DOHH2 (cell line): Measurements from ENCODE around the gene CZIB.

ENCODE experiments used
- H3F3A ChIP-seq: fragments of 200-600 bp; sonication (generic), shearing (Covaris generic); 2 replicates; pipeline ENCODE4 v1.6.0; 2016; ENCODE audit warnings: antibody characterized with exemption, mild to moderate bottlenecking; ENCODE audit not compliant: control insufficient read depth, insufficient read depth
- H3K27ac ChIP-seq: fragments of 200-600 bp; sonication (generic); 2 replicates; pipeline ENCODE4 v1.5.1; 2014; ENCODE audit warnings: low read depth, mild to moderate bottlenecking, low read length, moderate library complexity
- H3K27me3 ChIP-seq: fragments of 200-600 bp; sonication (generic); 2 replicates; pipeline ENCODE4 v1.6.1; 2014; ENCODE audit warnings: mild to moderate bottlenecking, low read length, mixed read lengths; ENCODE audit not compliant: control insufficient read depth
- H3K36me3 ChIP-seq: fragments of 200-600 bp; sonication (generic); 2 replicates; pipeline ENCODE4 v1.6.1; 2014; ENCODE audit warnings: mild to moderate bottlenecking, low read length, moderate library complexity, mixed read lengths; ENCODE audit not compliant: control insufficient read depth
- H3K4me1 ChIP-seq: fragments of 200-600 bp; sonication (generic); 2 replicates; pipeline ENCODE4 v1.6.1; 2014; ENCODE audit warnings: mild to moderate bottlenecking, low read length, mixed read lengths; ENCODE audit not compliant: control insufficient read depth
- H3K4me2 ChIP-seq: fragments of 200-600 bp; sonication (generic); 2 replicates; pipeline ENCODE4 v1.6.0; 2014; ENCODE audit warnings: mild to moderate bottlenecking, low read length, moderate library complexity
- H3K4me3 ChIP-seq: fragments of 200-600 bp; sonication (generic); 2 replicates; pipeline ENCODE4 v1.5.1; 2014; ENCODE audit warnings: mild to moderate bottlenecking, low read length, mixed read lengths
- H3K79me2 ChIP-seq: fragments of 200-600 bp; sonication (generic); 2 replicates; pipeline ENCODE4 v1.6.1; 2014; ENCODE audit warnings: mild to moderate bottlenecking, low read length, mixed read lengths; ENCODE audit not compliant: control insufficient read depth
- H3K9me2 ChIP-seq: fragments of 200-600 bp; sonication (generic); replicated peaks from 2 replicates; pipeline ENCODE4 v1.6.1; 2014; ENCODE audit warnings: mild to moderate bottlenecking, low read length, mixed read lengths; ENCODE audit not compliant: control insufficient read depth
- H3K9me3 ChIP-seq: fragments of 200-600 bp; sonication (generic); 2 replicates; pipeline ENCODE4 v1.6.1; 2014; ENCODE audit warnings: antibody characterized with exemption, low read length, mixed read lengths; ENCODE audit not compliant: control insufficient read depth, insufficient read depth
- H4K20me1 ChIP-seq: fragments of 200-600 bp; sonication (generic); 2 replicates; pipeline ENCODE4 v1.6.0; 2014; ENCODE audit warnings: low read depth, mild to moderate bottlenecking, antibody characterized with exemption, low read length, moderate library complexity; ENCODE audit not compliant: control insufficient read depth, insufficient read depth
- EZH2phosphoT487 ChIP-seq: fragments of 200-600 bp; sonication (generic); IDR thresholded peaks from 2 replicates; pipeline ENCODE4 v1.6.1; 2017; ENCODE audit warnings: borderline replicate concordance, mild to moderate bottlenecking, antibody characterized with exemption, low read length, moderate library complexity, mixed read lengths
- TF ChIP-seq, protein P1 (sequence below): fragments of 200-600 bp; sonication (generic); IDR thresholded peaks from one replicate; pipeline ENCODE4 v1.5.1; 2014; ENCODE audit warnings: antibody characterized with exemption, mild to moderate bottlenecking, low read depth, low read length; ENCODE audit not compliant: poor library complexity, severe bottlenecking

Gene CZIB

DNA sequence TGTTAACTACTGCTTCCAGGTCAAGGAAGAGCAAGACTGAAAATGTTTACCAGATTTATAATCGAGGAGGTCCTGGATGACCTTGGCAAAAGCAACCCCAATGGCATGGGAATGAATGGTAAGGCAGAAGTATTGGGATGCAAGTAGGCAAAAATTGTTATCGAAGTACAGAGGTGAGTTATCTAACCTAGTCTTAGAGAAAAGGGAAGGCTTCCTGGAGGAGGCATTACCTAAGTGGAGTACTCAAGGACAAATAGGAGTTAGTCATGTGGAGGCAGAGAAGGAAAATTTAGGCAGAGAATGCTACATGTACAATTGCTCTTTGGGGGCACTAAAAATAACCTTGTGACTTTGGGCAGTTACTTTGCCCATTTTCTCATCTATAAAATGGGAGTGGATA lies 21.4 kb upstream of the CZIB start:
- no peak for TF ChIP-seq EZH2phosphoT487
- TF ChIP-seq, protein P1, sequence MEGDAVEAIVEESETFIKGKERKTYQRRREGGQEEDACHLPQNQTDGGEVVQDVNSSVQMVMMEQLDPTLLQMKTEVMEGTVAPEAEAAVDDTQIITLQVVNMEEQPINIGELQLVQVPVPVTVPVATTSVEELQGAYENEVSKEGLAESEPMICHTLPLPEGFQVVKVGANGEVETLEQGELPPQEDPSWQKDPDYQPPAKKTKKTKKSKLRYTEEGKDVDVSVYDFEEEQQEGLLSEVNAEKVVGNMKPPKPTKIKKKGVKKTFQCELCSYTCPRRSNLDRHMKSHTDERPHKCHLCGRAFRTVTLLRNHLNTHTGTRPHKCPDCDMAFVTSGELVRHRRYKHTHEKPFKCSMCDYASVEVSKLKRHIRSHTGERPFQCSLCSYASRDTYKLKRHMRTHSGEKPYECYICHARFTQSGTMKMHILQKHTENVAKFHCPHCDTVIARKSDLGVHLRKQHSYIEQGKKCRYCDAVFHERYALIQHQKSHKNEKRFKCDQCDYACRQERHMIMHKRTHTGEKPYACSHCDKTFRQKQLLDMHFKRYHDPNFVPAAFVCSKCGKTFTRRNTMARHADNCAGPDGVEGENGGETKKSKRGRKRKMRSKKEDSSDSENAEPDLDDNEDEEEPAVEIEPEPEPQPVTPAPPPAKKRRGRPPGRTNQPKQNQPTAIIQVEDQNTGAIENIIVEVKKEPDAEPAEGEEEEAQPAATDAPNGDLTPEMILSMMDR, result no peak
- peaks cover 19% of the 10 kb centered on the region for H3K79me2 ChIP-seq
- H3F3A ChIP-seq, result peaks cover 14% of the 10 kb centered on the region
- peaks cover 6% of the 10 kb centered on the region; the same call in 1 of the 2 replicates for H4K20me1 ChIP-seq
- H3K36me3 ChIP-seq, result peaks cover 33% of the 10 kb centered on the region
- peaks cover 28% of the 10 kb centered on the region for H3K4me1 ChIP-seq
- no peak overlapping the region for H3K27ac ChIP-seq
- no peaks in the 10 kb centered on the region for H3K27me3 ChIP-seq
- no peak overlapping the region for H3K4me2 ChIP-seq
- H3K9me2 ChIP-seq, result no peaks in the 10 kb centered on the region
- H3K9me3 ChIP-seq, result no peaks in the 10 kb centered on the region
- no peak overlapping the region for H3K4me3 ChIP-seq

GRCh38 chr1:53238197-53239155 lies 18.0 kb upstream of the CZIB start, which contains the start of gene MAGOH:
Gene MAGOH, minus strand, starts transcription at chr1:53238518. Its CDS starts 70 bp downstream, at chr1:53238448.
- Histone ChIP-seq H3K9me3 (no peaks in the 10 kb centered on the region), H3K4me1 (peaks cover 19% of the 10 kb centered on the region)

GRCh38 chr1:53237638-53238037 lies 17.2 kb upstream of the CZIB start:
- H3K4me3 ChIP-seq, result peak overlapping the region; percentile 100
- H3K9me3 ChIP-seq, result no peaks in the 10 kb centered on the region
- H3K27me3 ChIP-seq, result no peaks in the 10 kb centered on the region
- peaks cover 42% of the 10 kb centered on the region for H3K79me2 ChIP-seq
- H3K36me3 ChIP-seq, result peaks cover 41% of the 10 kb centered on the region
- H4K20me1 ChIP-seq, result peaks cover 11% of the 10 kb centered on the region; the same call in 1 of the 2 replicates
- H3K27ac ChIP-seq, result no peak overlapping the region
- no peaks in the 10 kb centered on the region for H3K9me2 ChIP-seq
- peak overlapping the region; percentile 92 for H3K4me2 ChIP-seq
- TF ChIP-seq EZH2phosphoT487, result no peak
- peaks cover 12% of the 10 kb centered on the region; the same call in 1 of the 2 replicates for H3F3A ChIP-seq
- peaks cover 19% of the 10 kb centered on the region for H3K4me1 ChIP-seq

More at GRCh38 chr1:53238197-53239155, 18.0 kb upstream of the CZIB start, which contains the start of gene MAGOH:
- Histone ChIP-seq H3K27me3 (no peaks in the 10 kb centered on the region), H3K36me3 (peaks cover 37% of the 10 kb centered on the region), H3K27ac (0 out of 2 replicates have a peak within 1 kb of the TSS, but pooled peaks have one; percentile 4), H3K4me3 (peak within 1 kb of the TSS; percentile 100), H4K20me1 (peaks cover 11% of the 10 kb centered on the region; the same call in 1 of the 2 replicates), H3K79me2 (peaks cover 42% of the 10 kb centered on the region), H3F3A (peaks cover 16% of the 10 kb centered on the region), H3K4me2 (peak within 1 kb of the TSS; percentile 92), H3K9me2 (no peaks in the 10 kb centered on the region)
- TF ChIP-seq, protein P1, result no peak
- TF ChIP-seq EZH2phosphoT487, result no peak

DNA sequence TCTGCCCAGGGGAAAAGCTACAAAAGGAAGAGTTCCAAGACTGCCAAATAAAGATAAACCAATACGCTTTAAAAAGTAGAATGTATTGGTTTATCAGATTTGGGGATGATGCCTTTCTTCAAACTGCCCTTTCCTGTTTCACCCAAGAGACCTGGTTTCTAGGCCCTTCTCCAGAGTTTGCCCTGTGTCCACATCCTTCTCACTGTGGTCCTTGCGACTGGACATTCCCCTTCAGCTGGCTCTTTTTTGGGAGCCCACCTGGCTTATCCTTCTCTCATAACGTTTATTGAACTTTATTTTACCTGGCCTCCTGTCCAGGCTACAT lies 490 bp upstream of the CZIB start:
- Histone ChIP-seq H3K36me3 (peaks cover 16% of the 10 kb centered on the region), H3K9me3 (no peaks in the 10 kb centered on the region), H3K27me3 (no peaks in the 10 kb centered on the region), H3K4me1 (peaks cover 18% of the 10 kb centered on the region), H3K27ac (peak overlapping the region; percentile 61; the same call in 1 of the 2 replicates), H3K4me2 (peak overlapping the region; percentile 97), H3K9me2 (no peaks in the 10 kb centered on the region), H3F3A (peaks cover 15% of the 10 kb centered on the region), H3K79me2 (peaks cover 17% of the 10 kb centered on the region), H4K20me1 (no peaks in the 10 kb centered on the region), H3K4me3 (peak overlapping the region; percentile 90)
- no peak for TF ChIP-seq EZH2phosphoT487
- TF ChIP-seq, protein P1, result no peak
